NCI-H82 (cell line): ENCODE measurements around the gene PMM1.
A peak's percentile ranks its signal among the peaks of the same experiment; 100 is the strongest.
"Not testable (repeated sequence)": the region's sequence is repeated elsewhere in the genome, so short reads cannot be mapped to it uniquely, and the experiment has no call there.

Source experiments
- DNase-seq: peaks from one replicate; lab custom pipeline; 2025; lab: John Stamatoyannopoulos, UW

PMM1 gene

DNA sequence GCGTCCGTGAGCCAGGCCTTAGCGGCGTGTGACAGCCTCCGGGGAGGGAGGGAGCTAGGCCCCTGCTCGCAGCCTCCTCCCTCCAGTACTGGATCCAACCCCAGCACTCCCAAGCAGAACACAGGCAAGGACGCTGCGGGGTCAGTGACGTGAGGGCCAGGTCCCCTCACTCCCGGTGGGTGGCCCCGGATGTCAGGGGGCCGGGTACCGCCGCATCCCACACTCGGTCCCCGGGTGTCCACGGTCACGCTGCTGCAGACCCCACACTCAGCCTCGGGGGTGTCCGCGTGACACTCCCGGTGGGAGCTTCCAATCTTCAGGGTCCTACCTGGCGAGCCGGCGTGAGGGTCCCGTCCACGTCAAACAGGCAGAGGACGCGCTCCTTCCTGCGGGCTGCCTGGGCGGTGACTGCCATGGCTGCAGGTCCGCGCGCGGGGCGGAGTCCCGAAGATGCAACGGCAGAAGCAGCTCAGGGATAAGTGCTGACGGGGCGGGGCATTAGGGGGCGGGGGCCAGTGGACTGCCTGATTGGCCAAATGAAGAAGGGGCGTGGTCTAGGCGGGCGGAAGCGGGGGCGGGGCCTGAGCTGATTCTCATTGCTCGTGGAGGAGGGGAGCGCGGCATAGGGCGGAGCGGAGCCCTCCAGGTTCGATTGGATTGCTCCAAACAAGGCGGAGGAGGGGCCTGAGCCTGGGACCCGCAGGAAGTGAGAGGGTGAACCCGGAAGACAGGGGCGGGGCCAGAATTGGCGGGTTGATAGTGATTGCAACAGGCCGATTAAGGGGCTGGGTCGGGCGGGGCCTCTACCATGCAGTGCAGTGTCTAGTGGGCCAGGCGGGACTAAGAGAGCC, at the start of gene PMM1:
Gene PMM1 (minus strand): TSS at position 450 of the 851 bp plus-strand sequence. CDS start 35 bp downstream, at position 415.
- DNase-seq, result peak; percentile 100

DNA sequence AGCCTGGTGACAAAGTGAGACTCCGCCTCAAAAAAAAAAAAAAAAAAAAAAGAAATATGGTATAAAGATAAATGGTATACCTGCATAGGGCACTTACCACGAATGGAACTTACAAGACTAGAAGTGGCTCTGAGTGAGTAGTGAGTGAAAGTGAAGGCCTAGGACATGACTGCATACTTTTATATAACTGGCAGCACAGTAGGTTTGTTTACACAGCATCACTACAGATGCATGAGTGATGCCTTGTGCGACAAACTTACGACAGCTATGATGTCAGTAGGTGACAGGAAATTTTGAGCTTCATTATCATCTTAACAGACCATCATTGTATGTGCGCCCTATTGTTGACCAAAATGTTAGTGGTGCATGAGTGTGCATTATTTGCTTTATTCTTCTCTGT, 49.1 kb upstream of the PMM1 start:
- DNase-seq, result no peak

DNA sequence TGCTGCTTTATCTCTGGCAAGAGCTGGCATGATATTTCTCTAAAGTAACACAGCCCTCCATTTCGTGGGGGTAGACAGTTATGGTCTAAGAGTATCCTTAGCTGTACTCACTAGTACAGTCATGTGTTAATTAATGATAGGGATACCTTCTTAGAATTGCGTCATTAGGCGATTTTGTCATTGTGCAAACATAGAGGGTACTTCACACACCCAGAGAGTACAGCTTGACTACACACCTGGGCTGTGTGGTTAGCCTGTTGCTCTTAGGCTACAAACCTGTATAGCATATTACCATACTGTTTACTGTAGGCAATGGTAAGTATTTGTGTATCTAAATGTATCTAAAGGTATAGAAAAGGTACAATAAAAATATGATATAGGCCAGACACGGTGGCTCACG, 48.5 kb upstream of the PMM1 start:
- DNase-seq, result no peak

DNA sequence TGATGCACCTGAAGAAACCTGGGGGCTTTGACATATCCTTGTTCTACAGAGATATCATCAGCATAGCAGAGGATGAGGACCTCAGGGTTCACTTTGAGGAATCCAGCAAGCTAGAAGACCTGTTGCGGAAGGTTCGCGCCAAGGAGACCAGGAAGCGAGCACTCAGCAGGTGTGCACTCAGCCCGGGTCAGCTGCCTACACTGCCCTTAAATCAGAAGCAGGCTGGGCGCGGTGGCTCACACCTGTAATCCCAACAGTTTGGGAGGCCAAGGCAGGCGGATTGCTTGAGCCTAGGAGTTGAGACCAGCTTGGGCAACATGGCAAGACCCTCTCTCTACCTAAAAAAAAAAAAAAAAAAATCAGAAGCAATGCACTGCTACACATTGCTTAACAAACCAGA, 48.0 kb upstream of the PMM1 start:
- DNase-seq, result not testable (repeated sequence)

GRCh38 chr22:41636467-41636866, 46.8 kb upstream of the PMM1 start:
- no peak for DNase-seq

DNA sequence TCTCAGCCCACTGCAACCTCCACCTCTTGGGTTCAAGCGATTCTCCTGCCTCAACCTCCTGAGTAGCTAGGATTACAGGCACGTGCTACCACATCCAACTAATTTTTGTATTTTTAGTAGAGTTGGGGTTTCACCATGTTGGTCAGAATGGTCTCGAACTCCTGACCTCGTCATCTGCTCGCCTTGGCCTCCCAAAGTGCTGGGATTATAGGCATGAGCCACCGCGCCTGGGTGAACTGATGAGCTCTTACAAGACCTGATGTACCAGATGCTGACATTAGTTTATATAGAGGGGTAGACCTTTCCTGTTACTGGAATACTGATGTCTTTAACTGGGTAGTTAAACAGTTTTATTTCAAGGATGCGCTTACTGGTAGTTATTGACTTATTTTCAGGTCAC, 45.0 kb upstream of the PMM1 start:
- DNase-seq, result not testable (repeated sequence)

DNA sequence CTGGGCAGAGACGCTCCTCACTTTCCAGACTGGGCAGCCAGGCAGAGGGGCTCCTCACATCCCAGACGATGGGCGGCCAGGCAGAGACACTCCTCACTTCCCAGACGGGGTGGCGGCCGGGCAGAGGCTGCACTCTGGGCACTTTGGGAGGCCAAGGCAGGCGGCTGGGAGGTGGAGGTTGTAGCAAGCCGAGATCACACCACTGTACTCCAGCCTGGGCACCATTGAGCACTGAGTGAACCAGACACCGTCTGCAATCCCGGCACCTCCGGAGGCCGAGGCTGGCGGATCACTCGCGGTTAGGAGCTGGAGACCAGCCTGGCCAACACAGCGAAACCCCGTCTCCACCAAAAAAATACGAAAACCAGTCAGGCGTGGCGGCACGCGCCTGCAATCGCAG, 42.0 kb upstream of the PMM1 start:
- not testable (repeated sequence) for DNase-seq

DNA sequence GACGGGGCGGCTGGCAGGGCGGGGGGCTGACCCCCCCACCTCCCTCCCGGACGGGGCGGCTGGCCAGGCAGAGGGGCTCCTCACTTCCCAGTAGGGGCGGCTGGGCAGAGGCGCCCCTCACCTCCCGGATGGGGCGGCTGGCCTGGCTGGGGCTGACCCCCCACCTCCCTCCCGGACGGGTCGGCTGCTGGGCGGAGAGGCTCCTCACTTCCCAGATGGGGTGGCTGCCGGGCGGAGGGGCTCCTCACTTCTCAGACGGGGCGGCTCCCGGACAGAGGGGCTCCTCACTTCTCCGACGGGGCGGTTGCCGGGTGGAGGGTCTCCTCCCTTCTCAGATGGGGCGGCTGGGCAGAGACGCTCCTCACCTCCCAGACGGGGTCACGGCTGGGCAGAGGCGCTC, 41.5 kb upstream of the PMM1 start:
- not testable (repeated sequence) for DNase-seq

- DNase-seq, result no peak
These were observed 35.9 kb upstream of the PMM1 start for GRCh38 chr22:41625577-41625976.

GRCh38 chr22:41621911-41622179, 32.2 kb upstream of the PMM1 start:
- no peak for DNase-seq

DNA sequence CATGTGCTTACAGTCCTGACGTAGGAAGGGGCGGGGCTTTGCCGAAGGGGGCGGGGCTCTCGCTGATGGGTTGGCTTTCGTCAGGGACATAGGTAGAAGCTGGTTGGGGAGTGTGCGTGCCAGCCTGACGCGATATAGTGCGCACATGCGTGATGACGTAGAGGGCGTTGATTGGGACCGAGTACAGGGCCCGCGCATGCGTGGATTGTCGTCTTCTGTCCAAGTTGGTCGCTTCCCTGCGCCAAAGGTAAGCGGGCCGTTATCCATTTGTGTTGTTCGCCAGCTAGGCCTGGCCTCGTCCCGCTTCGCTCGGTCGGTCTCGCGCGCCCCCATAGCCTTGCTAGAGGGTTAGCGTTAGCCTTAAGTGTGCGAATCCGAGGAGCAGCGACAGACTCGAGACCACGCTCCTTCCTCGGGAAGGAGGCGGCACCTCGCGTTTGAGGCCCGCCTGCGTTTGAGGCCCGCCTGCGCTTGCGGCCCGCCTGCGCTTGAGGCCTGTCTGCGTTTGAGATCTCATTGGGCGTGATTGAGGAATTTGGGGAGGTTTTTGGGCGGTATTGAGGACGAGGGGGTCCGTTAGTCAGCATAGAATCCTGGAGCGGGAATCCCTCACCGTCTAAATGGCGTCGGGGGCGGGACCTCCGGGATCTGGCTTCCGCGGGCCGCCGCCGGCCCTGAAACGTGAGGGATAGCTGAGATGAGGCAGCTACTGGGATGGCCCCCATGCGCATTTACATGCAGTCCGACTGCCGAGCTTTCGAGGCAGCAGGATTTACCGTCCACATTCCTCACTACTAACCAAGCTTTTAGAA, 31.7 kb upstream of the PMM1 start, which contains the start of gene XRCC6:
Gene XRCC6 (plus strand): TSS at position 197 of the 812 bp plus-strand sequence. CDS start 710 bp downstream, outside the sequence.
- peak; percentile 99 for DNase-seq

GRCh38 chr22:41620589-41621098, 31.0 kb upstream of the PMM1 start, which contains the start of gene DESI1:
Gene DESI1 (minus strand): TSS chr22:41621043. CDS start chr22:41620839, 204 bp downstream.
- peak; percentile 71 for DNase-seq

GRCh38 chr22:41619979-41620588, 30.4 kb upstream of the PMM1 start:
- peak; percentile 59 for DNase-seq

- DNase-seq, result no peak
These were observed 23.8 kb upstream of the PMM1 start for GRCh38 chr22:41613456-41613855.

GRCh38 chr22:41612603-41613306, 23.1 kb upstream of the PMM1 start:
- no peak for DNase-seq

DNA sequence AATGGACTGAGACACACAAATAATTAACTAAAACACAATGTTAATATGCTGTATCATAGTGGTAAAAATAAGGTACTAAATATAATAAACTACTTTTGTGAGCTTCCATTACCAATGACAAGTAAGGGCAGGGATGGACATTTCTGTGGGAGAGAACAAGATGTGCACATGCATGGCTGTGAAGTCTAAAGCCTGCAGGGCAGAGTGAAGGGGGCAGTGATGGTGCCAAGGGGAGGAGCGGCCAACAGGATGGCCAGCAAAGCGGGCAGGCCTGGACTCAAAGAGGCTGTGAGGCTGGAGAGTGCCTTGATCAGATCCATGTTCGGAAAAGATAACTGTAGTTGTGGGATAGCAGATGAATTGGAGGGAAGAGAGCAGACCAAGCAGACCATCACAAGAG, 18.7 kb upstream of the PMM1 start:
- DNase-seq, result no peak

GRCh38 chr22:41603873-41604332, 14.3 kb upstream of the PMM1 start:
- no peak for DNase-seq

DNA sequence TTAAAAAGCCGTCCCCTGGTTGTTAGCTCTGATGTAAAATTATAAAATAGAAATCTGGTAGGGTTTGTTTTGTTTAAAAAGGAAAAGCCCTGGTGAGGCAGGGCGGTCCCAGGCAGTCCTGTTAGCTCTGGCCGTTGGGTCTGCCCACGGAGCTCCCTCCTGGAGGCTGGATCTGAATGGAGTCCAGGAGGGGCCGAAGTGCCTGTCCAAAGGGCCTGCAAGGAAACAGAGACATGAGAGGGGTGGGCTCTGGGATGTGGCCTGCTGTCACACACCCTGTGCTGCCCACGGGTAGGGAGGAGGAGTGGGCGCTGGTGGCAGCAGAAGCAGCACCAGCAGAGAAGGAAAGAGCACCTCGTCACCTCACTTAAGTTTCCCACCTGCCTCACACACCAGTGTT, 11.3 kb upstream of the PMM1 start:
- DNase-seq, result no peak

- DNase-seq, result no peak
These were observed 9.4 kb upstream of the PMM1 start for GRCh38 chr22:41598891-41599635.

- no peak for DNase-seq
These were observed 8.4 kb upstream of the PMM1 start for GRCh38 chr22:41598081-41598480.

DNA sequence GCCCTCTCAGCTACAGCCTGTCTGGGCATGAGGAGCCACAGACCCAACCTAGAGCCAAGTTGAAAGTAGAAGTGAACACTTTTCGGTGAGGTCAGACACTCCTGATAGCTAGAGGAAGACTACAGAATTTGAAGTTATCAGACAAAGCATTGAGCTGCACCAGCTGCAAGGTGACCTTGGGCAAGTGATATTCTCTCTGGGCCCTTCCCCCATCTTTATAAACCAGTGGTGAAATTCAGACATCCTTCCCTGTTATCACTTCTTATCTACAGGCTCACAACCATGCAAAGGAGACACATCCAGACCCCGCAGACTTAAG, 8.0 kb upstream of the PMM1 start:
- no peak for DNase-seq
